K562 (cell line): Measurements from ENCODE around the gene MAGI2. TPM values are rescaled to one million over a fixed set of nuclear protein-coding genes. Genes with fewer than 3 reads are reported as not detected.

Experiments used
- ATAC-seq: fragments of 200-7000 bp; cut with Tn5 transposase; 3 replicates; pipeline ENCODE4 v1.9.1; 2020; ENCODE audit warnings: moderate library complexity
- BruUV-seq: library from RNA; stranded (reverse); fragments of 400-500 nt; replicated peaks from 2 replicates; lab custom pipeline; 2021; lab: Mats Ljungman, UMichigan
- CTCF ChIA-PET: fragments of 300-600 bp; formaldehyde crosslinking; extraction: SDS; loops from one replicate; lab custom pipeline; 2021; ENCODE audit warnings: low intra/inter-chr PET ratio; lab: Yijun Ruan, JAX
- POLR2A ChIA-PET: fragments of 300-600, 350-650 bp; sonication (Branson Sonifier 250); formaldehyde crosslinking; extraction: SDS; loops from one replicate; lab custom pipeline; 2021; ENCODE audit warnings: antibody characterized with exemption, inconsistent platforms; lab: Yijun Ruan, JAX
- DNase-seq, 4 experiments: peaks; one replicate each; pipeline versions ENCODE4 v3.0.0 to v3.0.0-alpha.2; 2011 to 2018; ENCODE audit warnings: low spot score in 3 of 4, mixed read lengths in 3 of 4; ENCODE audit errors: extremely low read depth in 1 of 4
- FAIRE-seq: peaks from 2 replicates; lab custom pipeline; 2011; peaks lifted over from hg19 to GRCh38; lab: Jason Lieb, UNC
- H2AFZ ChIP-seq: 2 replicates; pipeline ENCODE4 v1.6.0; 2011; ENCODE audit warnings: low read depth, low read length, control low read depth, inconsistent platforms
- H3K27ac ChIP-seq: fragments of 200-600 bp; 3 replicates; pipeline ENCODE4 v1.8.0; 2011; ENCODE audit warnings: low read depth, mild to moderate bottlenecking, control low read depth, inconsistent platforms, low read length, moderate library complexity, mixed read lengths; ENCODE audit errors: extremely low read depth
- H3K27me3 ChIP-seq, 2 experiments: fragments of 300-600 bp in 1 of 2; 2 replicates in 1 of 2; 3 replicates in 1 of 2; pipeline versions ENCODE4 v1.6.0 to v1.8.0; 2011; ENCODE audit warnings: inconsistent platforms in 2 of 2, low read length in 2 of 2, mild to moderate bottlenecking in 1 of 2, mixed read lengths in 1 of 2, moderate library complexity in 1 of 2; ENCODE audit not compliant: control insufficient read depth in 2 of 2, insufficient read depth in 2 of 2
- H3K36me3 ChIP-seq: fragments of 300-600 bp; 3 replicates; pipeline ENCODE4 v1.8.0; 2011; ENCODE audit warnings: mild to moderate bottlenecking, low read length, inconsistent platforms; ENCODE audit not compliant: control insufficient read depth, insufficient read depth
- H3K4me1 ChIP-seq, 2 experiments: fragments of 200-600 bp in 1 of 2; replicated peaks in 1 of 2; 2 replicates in 1 of 2; 3 replicates in 1 of 2; pipeline versions ENCODE4 v1.5.1 to v1.8.0; 2011; ENCODE audit warnings: inconsistent platforms in 2 of 2, low read length in 2 of 2, mild to moderate bottlenecking in 1 of 2, mixed read lengths in 1 of 2, moderate library complexity in 1 of 2; ENCODE audit not compliant: control insufficient read depth in 2 of 2, insufficient read depth in 2 of 2
- H3K4me2 ChIP-seq: 2 replicates; pipeline ENCODE4 v1.6.1; 2011; ENCODE audit warnings: low read length, control low read depth, inconsistent platforms, mixed read lengths; ENCODE audit not compliant: insufficient read depth
- H3K4me3 ChIP-seq: fragments of 200-600 bp; sonication (generic), shearing (Covaris generic); 2 replicates; pipeline ENCODE4 v1.5.1; 2016; ENCODE audit warnings: control low read depth, inconsistent platforms
- H3K79me2 ChIP-seq: fragments of 200-600 bp; 3 replicates; pipeline ENCODE4 v1.8.0; 2011; ENCODE audit warnings: low read length, inconsistent platforms; ENCODE audit not compliant: control insufficient read depth, insufficient read depth
- H3K9ac ChIP-seq, 2 experiments: 2 replicates each; pipeline versions ENCODE4 v1.6.0 to v1.6.1; 2011; ENCODE audit warnings: low read depth in 2 of 2, low read length in 2 of 2, control low read depth in 1 of 2, inconsistent platforms in 1 of 2, mild to moderate bottlenecking in 1 of 2, mixed read lengths in 1 of 2; ENCODE audit not compliant: insufficient read depth in 1 of 2
- H3K9me1 ChIP-seq: one replicate; pipeline ENCODE4 v1.6.0; 2011; ENCODE audit warnings: inconsistent platforms, mild to moderate bottlenecking, low read length, moderate library complexity; ENCODE audit not compliant: control insufficient read depth, insufficient read depth
- H3K9me3 ChIP-seq: replicated peaks from 2 replicates; pipeline ENCODE4 v1.5.1; 2011; ENCODE audit warnings: low read depth, low read length, inconsistent platforms; ENCODE audit not compliant: control insufficient read depth, insufficient read depth
- H4K20me1 ChIP-seq: replicated peaks from 2 replicates; pipeline ENCODE4 v1.6.1; 2011; ENCODE audit warnings: low read length, inconsistent platforms, mixed read lengths; ENCODE audit not compliant: control insufficient read depth, insufficient read depth
- HNRNPL ChIP-seq: fragments of 200-400 bp; formaldehyde crosslinking; IDR thresholded peaks from 2 replicates; pipeline ENCODE4 v1.6.1; 2017; ENCODE audit warnings: low read depth, mild to moderate bottlenecking, low read length
- PHB ChIP-seq: fragments of 250-450 bp; sonication (Bioruptor Pico); IDR thresholded peaks from 2 replicates; pipeline ENCODE4 v1.5.0; 2021
- PHF20 ChIP-seq: fragments of 450-650 bp; IDR thresholded peaks from 2 replicates; pipeline ENCODE4 v1.6.1; 2018; ENCODE audit not compliant: partially characterized antibody
- PREB ChIP-seq: sonication (generic); formaldehyde crosslinking; IDR thresholded peaks from 2 replicates; pipeline ENCODE4 v1.8.1; 2023; ENCODE audit warnings: mild to moderate bottlenecking, missing genetic modification reagents
- THRB ChIP-seq: fragments of 450-650 bp; formaldehyde crosslinking; conservative IDR thresholded peaks from 2 replicates; pipeline ENCODE4 v1.4.0; 2022; ENCODE audit warnings: mild to moderate bottlenecking, missing genetic modification characterization
- USF2 ChIP-seq: sonication (generic); formaldehyde crosslinking; IDR thresholded peaks from 2 replicates; pipeline ENCODE4 v1.5.0; 2020; ENCODE audit warnings: missing genetic modification reagents
- WHSC1 ChIP-seq: IDR thresholded peaks from one replicate; pipeline ENCODE4 v1.6.1; 2012; ENCODE audit warnings: low read length, control low read depth, inconsistent platforms
- ZBTB34 ChIP-seq: fragments of 250-450 bp; sonication (Bioruptor Pico); IDR thresholded peaks from 2 replicates; pipeline ENCODE4 v1.8.0; 2021; ENCODE audit warnings: mild to moderate bottlenecking, moderate library complexity
- WGBS: fragments of 100-300 bp; shearing (Covaris generic); methylation state at CpG from one replicate; pipeline ENCODE4 v1.1.6; 2016; ENCODE audit warnings: low coverage, mixed read lengths; ENCODE audit not compliant: insufficient coverage; ENCODE audit errors: missing lambda C conversion rate; 5-methylcytosine and 5-hydroxymethylcytosine counted together
- in situ Hi-C: fragments of 300-500 bp; cut with MboI; formaldehyde crosslinking; loops from 4 replicates; pipeline ENCODE4 v1.15.0; 2018; ENCODE audit warnings: inconsistent platforms, mixed read lengths
- intact Hi-C: fragments of 100-400 bp; cut with micrococcal nuclease; formaldehyde crosslinking; loops from 2 replicates; pipeline ENCODE4 v1.14.2; 2022
- polyA plus RNA-seq, 8 experiments: library from polyadenylated mRNA; depleted of rRNA in 4 of 8; stranded (reverse) in 5 of 8; unstranded in 3 of 8; fragments of >200 nt; fragmentation: Nextera tagmentation in 2 of 8; fragmentation: Illumina TruSeq in 1 of 8; extraction: Ambion mirVana in 2 of 8; extraction: Trizol in 1 of 8; gene quantifications; 2 replicates each; pipeline versions ENCODE4 v1.2.1 to v1.2.3, GENCODE V29; 2011 to 2014; ENCODE audit warnings: inconsistent platforms in 1 of 8, missing spikeins in 1 of 8
- total RNA-seq, 7 experiments: library from RNA; depleted of rRNA in 6 of 7; stranded (reverse); fragments of >200 nt in 6 of 7; fragmentation: Illumina TruSeq in 2 of 7; extraction: Trizol in 2 of 7; gene quantifications; 2 replicates each; pipeline versions ENCODE4 v1.2.1 to v1.2.3, GENCODE V29; 2011 to 2021; ENCODE audit warnings: low replicate concordance in 1 of 7

Gene MAGI2
- total and polyA plus RNA-seq, 9 of the 15 experiments (the other 6 are each of a cell fraction or from before 2014, with no cell fraction given), result 0.27 to 1.4 (median 0.70) TPM

GRCh38 chr7:78649976-78650375, 803.5 kb downstream of the MAGI2 start (continued):
- TF ChIP-seq PHF20 (no peak), PHB (CRISPR knock-in tag) (no peak)

- Histone ChIP-seq H3K9me3 (no peaks in the 10 kb centered on the region), H3K4me3 (no peak overlapping the region), H3K9me1 (no peaks in the 10 kb centered on the region), H3K27ac (no peak overlapping the region), H3K4me1 (no peaks in the 10 kb centered on the region), H4K20me1 (no peaks in the 10 kb centered on the region), H3K27me3 (no peaks in the 10 kb centered on the region), H3K4me2 (no peak overlapping the region), H3K79me2 (no peaks in the 10 kb centered on the region)
- POLR2A ChIA-PET, result no interaction called here
- no TSS peak for BruUV-seq
- CTCF ChIA-PET, result no interaction called here
- 0% methylated on average over 2 of the region's 2 CpGs for WGBS
- no peak for ATAC-seq
- in situ Hi-C loops, result no loop called here
- no peak for FAIRE-seq
- no peak for TF ChIP-seq WHSC1
- no peak for TF ChIP-seq HNRNPL
- TF ChIP-seq, all 486 proteins: peak for 0
- Histone ChIP-seq H2AFZ (no peak overlapping the region), H3K9ac (no peak overlapping the region), H3K36me3 (no peaks in the 10 kb centered on the region)
- intact Hi-C loops, result no loop called here
- no peak for DNase-seq
Measured at GRCh38 chr7:78649236-78649635, 804.2 kb downstream of the MAGI2 start.

- Histone ChIP-seq H3K27ac (no peak overlapping the region), H2AFZ (no peak overlapping the region), H4K20me1 (no peaks in the 10 kb centered on the region), H3K36me3 (no peaks in the 10 kb centered on the region), H3K9ac (no peak overlapping the region), H3K27me3 (no peaks in the 10 kb centered on the region), H3K79me2 (no peaks in the 10 kb centered on the region), H3K4me1 (no peaks in the 10 kb centered on the region), H3K9me1 (no peaks in the 10 kb centered on the region), H3K4me2 (no peak overlapping the region), H3K9me3 (no peaks in the 10 kb centered on the region), H3K4me3 (no peak overlapping the region)
- ChIA-PET CTCF (no interaction called here), POLR2A (no interaction called here)
- DNase-seq (no peak), ATAC-seq (no peak), FAIRE-seq (no peak)
- in situ Hi-C loops (no loop called here), intact Hi-C loops (no loop called here)
- no TSS peak for BruUV-seq
- TF ChIP-seq PREB (CRISPR knock-in tag) (no peak), ZBTB34 (CRISPR knock-in tag) (no peak), USF2 (CRISPR knock-in tag) (no peak), THRB (CRISPR knock-in tag) (no peak)
Measured at GRCh38 chr7:78642751-78643150, 810.7 kb downstream of the MAGI2 start.
